Adrenal gland (tissue), 12 donors: ENCODE data around the gene MANEA. TPM values are rescaled to one million over a fixed set of nuclear protein-coding genes. Genes with fewer than 3 reads are reported as not detected.

Source experiments
- DNase-seq, 7 donors: peaks; one replicate each; pipeline ENCODE4 v3.0.0-alpha.2; 2019 to 2020
- H3K27ac ChIP-seq, 5 donors: fragments of 200-600 bp; sonication (generic) in 4 of 5; 1 replicate in 3 of 5; 2 replicates in 2 of 5; pipeline versions ENCODE4 v1.5.1 to v1.8.0; 2016 to 2020; ENCODE audit warnings: mild to moderate bottlenecking in 1 of 5
- H3K27me3 ChIP-seq: fragments of 200-600 bp; 2 replicates; pipeline ENCODE4 v1.8.0; 2021
- H3K36me3 ChIP-seq, 2 donors: fragments of 200-600 bp; replicated peaks in 1 of 2; 1 replicate in 1 of 2; 2 replicates in 1 of 2; pipeline versions ENCODE4 v1.5.1 to v1.8.0; 2018 to 2022
- H3K4me1 ChIP-seq, 2 donors: fragments of 200-600 bp; replicated peaks in 1 of 2; 1 replicate in 1 of 2; 2 replicates in 1 of 2; pipeline versions ENCODE4 v1.5.1 to v1.8.0; 2018 to 2021
- H3K4me3 ChIP-seq, 4 donors: fragments of 200-600 bp; sonication (generic) in 3 of 4; one replicate each; pipeline ENCODE4 v1.5.1; 2016 to 2018
- H3K9me3 ChIP-seq, 3 donors: fragments of 200-600 bp; sonication (generic) in 1 of 3; replicated peaks in 1 of 3; 1 replicate in 2 of 3; 2 replicates in 1 of 3; pipeline versions ENCODE4 v1.5.1 to v1.8.0; 2016 to 2021
- CTCF ChIP-seq, 6 experiments: fragments of 450-650 bp in 4 of 6; fragments of 200-600 bp in 2 of 6; sonication (generic) in 1 of 6; IDR thresholded peaks; 1 replicate in 5 of 6; 2 replicates in 1 of 6; pipeline versions ENCODE4 v1.5.1 to v1.8.0; 2016 to 2021; ENCODE audit warnings: antibody characterized with exemption in 6 of 6, mild to moderate bottlenecking in 2 of 6, moderate library complexity in 1 of 6
- POLR2A ChIP-seq, 2 donors: fragments of 450-650 bp; IDR thresholded peaks; one replicate each; pipeline ENCODE4 v1.6.1; 2017; ENCODE audit warnings: antibody characterized with exemption in 2 of 2, mild to moderate bottlenecking in 2 of 2, moderate library complexity in 1 of 2
- WGBS, 4 donors: extraction: QIAGEN DNeasy Blood & Tissue Kit in 2 of 4; methylation state at CpG; one replicate each; pipeline versions ENCODE4 v1.1.5 to v1.1.7; 2013 to 2017; 5-methylcytosine and 5-hydroxymethylcytosine counted together
- intact Hi-C, 2 donors: fragments of 100-400 bp; cut with DNase I; formaldehyde crosslinking; loops; one replicate each; pipeline versions ENCODE4 v1.14.1 to v1.15.0; 2022 to 2023
- polyA plus RNA-seq, 3 donors: library from polyadenylated mRNA; stranded (reverse); fragments of 200-250 nt in 2 of 3; fragments of 350-450 nt in 1 of 3; fragmentation: Illumina TruSeq in 1 of 3; extraction: RNeasy Lipid Tissue Mini Kit (QIAGEN cat#74804) in 1 of 3; gene quantifications; one replicate each; pipeline ENCODE4 v1.2.3, GENCODE V29; 2013 to 2014
- total RNA-seq, 9 donors: library from RNA; depleted of rRNA in 4 of 9; stranded (reverse); fragments of >200 nt in 4 of 9; fragments of 120-200 nt in 1 of 9; fragmentation: NEBNext Ultra II Directional in 1 of 9; extraction: Animal tissue kit (Norgen Biotek cat#: 25700) in 1 of 9; gene quantifications; one replicate each; pipeline versions ENCODE4 v1.1.0 to v1.2.4, GENCODE V29; 2013 to 2023
- donor health status: healthy with polysubstance abuse.
- donor health status: Bipolar disorder and iron deficiency.
- donor health status: DM: yes; HTN: yes; CAD: no.
- donor health status: DM: no; HTN: no; CAD: no.
- donor health status: DM: no; HTN: no; CAD: no.
- donor health status: DM: yes; HTN: yes; CAD: no.

Gene MANEA
- total and polyA plus RNA-seq, 12 donors: 1.1 to 18.7 (median 10.5) TPM

GRCh38 chr6:95589067-95589466, 11.7 kb downstream of the MANEA start:
- intact Hi-C loops: no loop called here
- WGBS, 4 donors: 96 to 100% (median 98%) methylated on average over 1 of the region's 1 CpG
- H3K27me3 ChIP-seq: no peaks in the 10 kb centered on the region
- no peak overlapping the region for H3K4me3 ChIP-seq
- DNase-seq: no peak
- H3K4me1 ChIP-seq: peaks cover 0 to 11% of the 10 kb centered on the region in 2 donors
- no peaks in the 10 kb centered on the region for H3K36me3 ChIP-seq
- no peak overlapping the region for H3K27ac ChIP-seq
- H3K9me3 ChIP-seq: peaks cover 0 to 5% (median 0%) of the 10 kb centered on the region in 3 donors
- no peak for TF ChIP-seq CTCF (IDR thresholded peaks at IDR 0.05)
- no peak for TF ChIP-seq POLR2A (IDR thresholded peaks at IDR 0.05)

- Histone ChIP-seq H3K4me3 (no peak overlapping the region), H3K36me3 (no peaks in the 10 kb centered on the region), H3K4me1 (peaks cover 0 to 9% of the 10 kb centered on the region in 2 donors), H3K27ac (no peak overlapping the region), H3K9me3 (peaks cover 0 to 5% (median 0%) of the 10 kb centered on the region in 3 donors), H3K27me3 (no peaks in the 10 kb centered on the region)
- intact Hi-C loops: no loop called here
- no peak for DNase-seq
- TF ChIP-seq POLR2A (IDR thresholded peaks at IDR 0.05) (no peak), CTCF (IDR thresholded peaks at IDR 0.05) (no peak)
- 66 to 91% (median 79%) methylated on average over 4 of the region's 4 CpGs for WGBS, 4 donors
These were observed 12.7 kb downstream of the MANEA start for GRCh38 chr6:95589826-95590570.

DNA sequence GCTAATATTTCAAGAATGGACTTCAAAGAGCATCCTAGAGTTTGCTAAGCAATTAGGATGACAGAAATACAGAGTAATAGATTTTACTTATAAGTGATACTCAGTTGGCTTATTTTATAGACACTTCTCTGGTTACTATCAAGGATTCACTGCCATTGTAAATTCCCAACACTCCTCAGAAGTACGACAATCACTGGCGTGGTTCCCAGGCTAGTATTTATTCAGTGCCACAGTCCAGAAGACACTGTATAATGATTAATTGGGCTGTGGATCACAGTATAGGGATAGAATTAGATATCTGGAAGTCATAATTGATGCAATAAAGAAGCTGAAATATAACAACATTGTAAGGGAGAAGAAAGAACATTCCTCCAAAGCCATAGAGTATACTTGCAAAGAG, 15.7 kb downstream of the MANEA start:
- intact Hi-C loops: no loop called here

DNA sequence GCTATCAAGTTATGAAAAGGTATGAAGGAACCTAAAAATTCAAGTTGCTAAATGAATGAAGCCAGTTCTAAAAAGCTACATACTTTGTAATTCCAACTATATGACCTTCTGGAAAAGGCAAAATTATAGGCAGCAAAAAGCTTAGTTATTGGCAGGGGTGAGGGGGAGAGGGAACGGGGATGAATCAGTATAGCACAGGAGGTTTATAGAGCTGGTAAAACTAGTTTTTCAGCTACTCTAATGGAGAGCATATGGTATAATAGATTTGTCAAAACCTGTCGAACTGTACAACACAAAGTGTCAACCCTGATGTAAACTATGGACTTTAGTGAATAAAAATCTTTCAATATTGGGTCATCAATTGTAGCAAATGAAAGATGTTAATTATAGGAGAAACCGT, 18.7 kb downstream of the MANEA start:
- 92 to 99% (median 94%) methylated on average over 3 of the region's 3 CpGs for WGBS, 4 donors
- DNase-seq: no peak
- TF ChIP-seq POLR2A (IDR thresholded peaks at IDR 0.05) (no peak), CTCF (IDR thresholded peaks at IDR 0.05) (no peak)
- intact Hi-C loops: no loop called here
- no peak overlapping the region for H3K27ac ChIP-seq
- H3K9me3 ChIP-seq: no peaks in the 10 kb centered on the region
- no peaks in the 10 kb centered on the region for H3K4me1 ChIP-seq
- H3K36me3 ChIP-seq: no peaks in the 10 kb centered on the region
- H3K27me3 ChIP-seq: no peaks in the 10 kb centered on the region
- H3K4me3 ChIP-seq: no peak overlapping the region

More for the DNA sequence above, 15.7 kb downstream of the MANEA start:
- no peak for TF ChIP-seq CTCF (IDR thresholded peaks at IDR 0.05)
- TF ChIP-seq POLR2A (IDR thresholded peaks at IDR 0.05): no peak
- H3K4me1 ChIP-seq: peaks cover 0 to 6% of the 10 kb centered on the region in 2 donors
- H3K27ac ChIP-seq: no peak overlapping the region
- DNase-seq: no peak
- peaks cover 0 to 3% (median 0%) of the 10 kb centered on the region in 3 donors for H3K9me3 ChIP-seq
- no peak overlapping the region for H3K4me3 ChIP-seq
- no peaks in the 10 kb centered on the region for H3K27me3 ChIP-seq
- H3K36me3 ChIP-seq: no peaks in the 10 kb centered on the region
- WGBS, 4 donors: 46 to 62% (median 49%) methylated on average over 2 of the region's 2 CpGs
